Forelimb muscle (tissue), 1 donor: ENCODE data around the gene FKBP1A. TPM values are rescaled to one million over a fixed set of nuclear protein-coding genes. Genes with fewer than 3 reads are reported as not detected.

Source experiments
- DNase-seq: peaks from one replicate; pipeline ENCODE4 v3.0.0-alpha.2; 2013; ENCODE audit warnings: low read depth
- polyA plus RNA-seq: library from polyadenylated mRNA; unstranded; fragments of 120-200 nt; gene quantifications from one replicate; pipeline ENCODE4 v1.2.1, GENCODE V29; 2013; ENCODE audit not compliant: insufficient read length

Gene FKBP1A
- polyA plus RNA-seq, 1 donor, result 240 TPM

- DNase-seq, result no peak
Measured at GRCh38 chr20:1386323-1386722, 6.5 kb downstream of the FKBP1A start.

GRCh38 chr20:1383623-1384404 lies 9.0 kb downstream of the FKBP1A start:
- DNase-seq, result no peak

GRCh38 chr20:1382670-1383069 lies 10.2 kb downstream of the FKBP1A start:
- no peak for DNase-seq

- DNase-seq, result no peak
Measured at GRCh38 chr20:1381753-1382591, 10.9 kb downstream of the FKBP1A start.

GRCh38 chr20:1378735-1379125 lies 14.1 kb downstream of the FKBP1A start:
- DNase-seq, result no peak

- DNase-seq, result no peak
Measured at GRCh38 chr20:1377984-1378734, 14.7 kb downstream of the FKBP1A start.

- DNase-seq, result no peak
Measured at GRCh38 chr20:1377341-1377871, 15.4 kb downstream of the FKBP1A start.

GRCh38 chr20:1376408-1377270 lies 16.2 kb downstream of the FKBP1A start:
- DNase-seq, result no peak

- no peak for DNase-seq
Measured at GRCh38 chr20:1376007-1376406, 16.8 kb downstream of the FKBP1A start.

- no peak for DNase-seq
Measured at GRCh38 chr20:1375515-1375914, 17.3 kb downstream of the FKBP1A start.

- no peak for DNase-seq
Measured at GRCh38 chr20:1374246-1374645, 18.6 kb downstream of the FKBP1A start.

- no peak for DNase-seq
Measured at GRCh38 chr20:1373614-1374013, 19.2 kb downstream of the FKBP1A start.

- no peak for DNase-seq
Measured at GRCh38 chr20:1373036-1373435, 19.8 kb downstream of the FKBP1A start.

- no peak for DNase-seq
Measured at GRCh38 chr20:1371830-1372539, 20.9 kb downstream of the FKBP1A start.

- DNase-seq, result no peak
Measured at GRCh38 chr20:1371202-1371782, 21.6 kb downstream of the FKBP1A start.

- DNase-seq, result no peak
Measured at GRCh38 chr20:1370548-1371110, 22.2 kb downstream of the FKBP1A start.

- DNase-seq, result no peak
Measured at GRCh38 chr20:1369970-1370369, 22.9 kb downstream of the FKBP1A start.

GRCh38 chr20:1368448-1369199 lies 24.2 kb downstream of the FKBP1A start:
- no peak for DNase-seq

- DNase-seq, result no peak
Measured at GRCh38 chr20:1367479-1367878, 25.4 kb downstream of the FKBP1A start.
